Effector CD8-positive, alpha-beta T cell (primary cell): ENCODE data around the gene R3HDML.
"Not testable (repeated sequence)": the region's sequence is repeated elsewhere in the genome, so short reads cannot be mapped to it uniquely, and the experiment has no call there.

Experiments
- DNase-seq: peaks from one replicate; lab custom pipeline; 2025; lab: John Stamatoyannopoulos, UW
- total RNA-seq, 4 experiments: gene quantifications; one replicate each; lab custom pipeline; 2026; lab: John Stamatoyannopoulos, UW

Gene R3HDML
- total RNA-seq = 0 reads per million in 4 experiments

GRCh38 chr20:44336725-44337380 is at the start of gene R3HDML:
TSS of gene R3HDML (plus strand) at chr20:44337043. CDS start at chr20:44337158, 115 bp downstream.
- DNase-seq = no peak

- no peak for DNase-seq
Observed at GRCh38 chr20:44287272-44288097, 49.4 kb upstream of the R3HDML start.

- DNase-seq = no peak
Observed at GRCh38 chr20:44288252-44288651, 48.6 kb upstream of the R3HDML start.

- no peak for DNase-seq
Observed at GRCh38 chr20:44291754-44292153, 45.1 kb upstream of the R3HDML start.

GRCh38 chr20:44296011-44296410 is 40.8 kb upstream of the R3HDML start:
- DNase-seq = no peak

- DNase-seq = no peak
Observed at GRCh38 chr20:44297721-44298120, 39.1 kb upstream of the R3HDML start.

GRCh38 chr20:44299011-44299535 is 37.8 kb upstream of the R3HDML start:
- not testable (repeated sequence) for DNase-seq

- DNase-seq = no peak
Observed at GRCh38 chr20:44301285-44301684, 35.6 kb upstream of the R3HDML start.

- no peak for DNase-seq
Observed at GRCh38 chr20:44302026-44302669, 34.7 kb upstream of the R3HDML start.

- no peak for DNase-seq
Observed at GRCh38 chr20:44302736-44303135, 34.1 kb upstream of the R3HDML start.

- DNase-seq = no peak
Observed at GRCh38 chr20:44304383-44304782, 32.5 kb upstream of the R3HDML start.

- DNase-seq = no peak
Observed at GRCh38 chr20:44306927-44307326, 29.9 kb upstream of the R3HDML start.

- no peak for DNase-seq
Observed at GRCh38 chr20:44309763-44310663, 26.8 kb upstream of the R3HDML start.

- peak; percentile 98 for DNase-seq
Observed at GRCh38 chr20:44310664-44311639, 25.9 kb upstream of the R3HDML start, which contains the start of gene FITM2. TSS of gene FITM2 (minus strand) at chr20:44311202. CDS start at chr20:44311148, 54 bp downstream.

GRCh38 chr20:44314870-44315269 is 22.0 kb upstream of the R3HDML start:
- no peak for DNase-seq

GRCh38 chr20:44319839-44320422 is 16.9 kb upstream of the R3HDML start:
- DNase-seq = no peak

GRCh38 chr20:44324343-44324742 is 12.5 kb upstream of the R3HDML start:
- no peak for DNase-seq

- peak; percentile 8 for DNase-seq
Observed at GRCh38 chr20:44326391-44327159, 10.3 kb upstream of the R3HDML start.

GRCh38 chr20:44327748-44328147 is 9.1 kb upstream of the R3HDML start:
- not testable (repeated sequence) for DNase-seq
